ELR (cell line): Measurements from ENCODE around the gene IFNK.

Experiments used
- DNase-seq: peaks from one replicate; pipeline ENCODE4 v3.0.0-alpha.2; 2015; ENCODE audit warnings: low read depth

Gene IFNK, protein sequence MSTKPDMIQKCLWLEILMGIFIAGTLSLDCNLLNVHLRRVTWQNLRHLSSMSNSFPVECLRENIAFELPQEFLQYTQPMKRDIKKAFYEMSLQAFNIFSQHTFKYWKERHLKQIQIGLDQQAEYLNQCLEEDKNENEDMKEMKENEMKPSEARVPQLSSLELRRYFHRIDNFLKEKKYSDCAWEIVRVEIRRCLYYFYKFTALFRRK

DNA sequence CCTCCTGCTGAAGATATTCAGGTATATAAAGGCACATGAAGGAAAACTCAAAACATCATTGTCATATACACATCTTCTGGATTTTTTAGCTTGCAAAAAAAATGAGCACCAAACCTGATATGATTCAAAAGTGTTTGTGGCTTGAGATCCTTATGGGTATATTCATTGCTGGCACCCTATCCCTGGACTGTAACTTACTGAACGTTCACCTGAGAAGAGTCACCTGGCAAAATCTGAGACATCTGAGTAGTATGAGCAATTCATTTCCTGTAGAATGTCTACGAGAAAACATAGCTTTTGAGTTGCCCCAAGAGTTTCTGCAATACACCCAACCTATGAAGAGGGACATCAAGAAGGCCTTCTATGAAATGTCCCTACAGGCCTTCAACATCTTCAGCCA, at the start of gene IFNK:
IFNK (plus strand) TSS at position 55 of the 400 bp plus-strand sequence; CDS start at position 102, 47 bp downstream.
- no peak for DNase-seq

DNA sequence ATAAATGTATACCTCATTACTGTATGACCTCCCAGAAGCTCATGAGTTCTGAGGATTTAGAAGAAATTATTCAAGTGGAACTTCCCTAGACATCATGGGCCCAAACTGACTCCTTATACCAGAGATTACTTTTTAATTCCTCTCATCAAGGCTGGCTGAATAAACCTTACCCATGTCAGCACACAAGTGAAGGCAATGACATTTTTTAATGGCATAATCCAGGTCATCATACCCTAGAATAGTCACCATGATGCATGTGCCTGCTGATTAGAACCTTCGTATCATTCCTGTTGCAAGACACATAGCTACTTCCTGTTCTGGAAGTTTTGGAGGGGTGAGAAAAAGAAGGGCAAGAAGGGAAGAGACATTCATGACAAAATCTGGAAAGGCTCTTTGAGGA, 49.8 kb upstream of the IFNK start:
- DNase-seq, result no peak

DNA sequence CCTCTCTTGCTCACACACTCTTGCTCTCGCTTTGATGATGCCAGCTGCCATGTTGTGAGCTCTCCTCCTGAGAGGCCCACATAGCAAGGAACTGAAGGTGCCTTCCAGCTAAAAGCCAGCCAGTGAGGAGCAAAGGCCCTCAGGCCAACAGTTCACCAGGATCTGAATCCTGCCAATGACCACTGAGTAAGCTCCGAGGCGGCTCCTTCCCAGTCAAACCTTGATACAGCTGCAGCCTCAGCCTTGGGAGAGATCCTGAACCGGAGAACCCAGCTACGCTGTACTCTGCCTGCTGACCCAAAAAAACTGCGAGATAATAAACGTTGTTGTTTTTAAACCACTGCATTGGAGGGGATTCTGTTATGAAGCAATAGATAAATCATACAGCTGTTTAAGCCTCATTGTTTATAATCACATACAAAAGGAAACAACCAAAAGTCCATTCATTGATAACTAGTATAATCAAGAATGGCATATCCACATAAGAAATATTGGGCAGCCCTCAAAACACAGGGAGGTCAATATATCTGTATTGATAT, 49.0 kb upstream of the IFNK start:
- DNase-seq, result no peak

DNA sequence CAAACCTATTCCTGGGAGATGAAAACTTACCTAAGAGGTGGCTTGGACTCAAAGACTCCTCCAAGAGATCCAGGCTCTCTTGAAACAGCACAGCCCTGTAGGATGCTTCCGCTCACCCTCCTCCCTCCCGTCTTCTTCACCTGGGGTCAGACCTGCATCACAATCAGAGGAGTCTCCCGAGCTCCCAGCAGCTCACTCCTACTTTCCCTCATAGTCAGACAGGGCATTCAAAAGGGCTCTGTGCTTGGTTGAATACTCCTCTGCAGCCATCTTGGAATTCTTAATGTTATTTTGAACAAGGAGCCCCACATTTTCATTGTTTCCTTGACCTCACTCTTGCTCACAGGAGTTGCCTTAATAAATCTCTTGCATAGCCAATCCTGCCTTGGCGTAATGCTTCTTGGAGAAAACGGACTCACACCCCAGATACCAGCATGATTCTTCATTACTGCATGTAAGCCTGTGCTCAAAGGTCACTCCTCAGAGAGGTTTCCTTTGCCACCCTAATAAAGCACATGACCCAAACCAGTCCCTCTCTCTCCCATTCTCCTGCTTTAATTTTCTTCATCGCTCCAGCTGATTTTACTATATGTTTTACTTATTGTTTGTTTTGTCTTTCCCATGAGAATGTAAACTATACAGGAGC, 47.1 kb upstream of the IFNK start:
- no peak for DNase-seq

DNA sequence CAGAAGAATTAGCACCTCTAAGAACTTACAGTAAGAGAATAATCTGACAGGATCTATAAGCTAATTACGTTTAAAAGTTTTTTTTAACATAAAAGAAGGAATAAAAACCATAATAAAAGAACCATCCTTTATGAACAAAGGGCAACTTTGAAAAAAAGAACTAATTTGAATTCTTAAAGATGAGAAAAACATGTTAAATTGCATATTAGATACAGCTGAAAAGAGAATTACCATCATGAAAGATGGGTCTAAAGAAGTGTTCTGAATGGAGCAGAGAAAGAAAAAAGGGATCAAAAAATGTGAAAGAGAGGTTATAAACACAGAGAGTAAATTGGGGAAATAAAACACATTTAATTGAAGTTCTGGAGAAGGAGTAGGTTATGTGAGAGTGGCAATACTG, 45.8 kb upstream of the IFNK start:
- DNase-seq, result no peak

DNA sequence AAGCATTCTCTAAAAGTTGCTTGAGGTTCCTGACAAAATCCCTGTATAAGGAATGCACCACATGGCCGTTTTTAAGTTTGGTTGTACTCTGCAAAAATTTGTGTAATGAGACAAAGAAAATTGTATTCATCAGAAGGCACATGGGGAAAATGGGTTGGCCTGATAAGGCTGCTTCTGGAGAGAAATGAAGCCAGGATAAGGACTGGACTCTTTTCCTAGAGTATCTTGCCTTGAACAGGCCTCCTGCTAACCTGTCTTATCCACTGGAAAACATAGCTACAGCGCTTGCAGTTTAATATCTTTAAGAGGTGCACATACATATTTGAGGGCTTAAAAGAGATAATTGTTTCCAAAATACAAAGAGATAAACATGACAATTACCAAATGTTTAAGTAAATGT, 41.4 kb upstream of the IFNK start:
- no peak for DNase-seq

DNA sequence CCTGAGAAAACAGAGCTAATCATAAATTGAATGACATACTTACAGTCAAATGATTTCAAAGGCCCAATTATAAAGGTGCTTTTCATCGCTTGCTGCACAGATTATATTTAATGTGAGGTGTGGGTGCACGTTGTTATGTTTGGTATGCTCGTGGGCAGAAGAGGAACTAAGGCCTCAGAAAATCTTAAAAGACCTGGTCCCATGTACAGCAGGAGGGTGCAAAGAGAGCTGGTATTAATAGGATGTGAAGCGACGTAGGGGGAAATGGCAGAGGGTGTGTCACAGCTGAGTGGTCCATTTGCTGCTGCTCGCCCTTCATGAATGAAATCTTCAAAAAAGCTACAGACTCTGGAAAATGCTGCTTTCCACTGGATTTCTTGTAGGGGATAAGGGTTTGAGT, 40.5 kb upstream of the IFNK start:
- DNase-seq, result no peak

DNA sequence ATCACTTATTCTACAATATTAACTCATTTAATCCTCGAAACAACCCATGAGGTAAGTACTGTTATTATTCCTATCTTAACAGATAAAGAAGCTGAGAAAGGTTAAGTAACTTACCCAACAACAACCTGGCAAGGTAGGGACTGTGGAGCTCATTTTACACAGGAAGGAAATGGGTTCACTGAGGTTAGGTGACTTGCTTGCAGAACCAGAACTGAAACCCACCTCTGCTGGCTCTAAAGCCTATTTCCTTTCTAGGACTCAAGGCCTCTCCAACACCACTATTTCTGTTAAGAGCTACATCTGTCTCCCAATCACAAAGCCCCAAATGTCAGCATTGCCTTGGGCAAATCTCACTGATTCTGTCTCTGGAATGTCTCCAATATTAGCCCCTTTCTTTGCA, 38.9 kb upstream of the IFNK start:
- no peak for DNase-seq

DNA sequence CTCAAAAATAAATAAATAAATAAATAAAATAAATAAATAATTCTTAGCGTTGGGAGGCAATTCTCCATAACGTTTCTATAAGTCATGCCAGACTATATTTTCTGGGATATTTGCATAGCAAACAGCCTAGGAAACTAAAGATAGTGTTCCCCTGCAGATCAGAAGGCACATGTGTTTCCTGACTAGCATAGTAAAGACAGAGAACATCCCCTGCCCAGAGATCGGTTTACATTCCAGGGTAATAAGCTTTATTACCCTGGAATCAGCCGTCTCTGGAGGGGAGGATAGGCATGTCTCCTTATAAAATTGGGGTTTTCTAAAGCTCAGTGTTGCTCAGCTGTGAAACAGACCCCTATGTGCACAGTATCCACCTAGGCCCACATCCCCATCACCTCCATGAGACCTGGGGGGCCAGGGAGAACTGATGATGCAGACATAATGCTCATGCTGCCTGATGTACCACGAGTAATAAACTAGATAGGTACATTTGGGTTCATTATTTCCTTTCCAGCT, 36.9 kb upstream of the IFNK start:
- DNase-seq, result no peak

DNA sequence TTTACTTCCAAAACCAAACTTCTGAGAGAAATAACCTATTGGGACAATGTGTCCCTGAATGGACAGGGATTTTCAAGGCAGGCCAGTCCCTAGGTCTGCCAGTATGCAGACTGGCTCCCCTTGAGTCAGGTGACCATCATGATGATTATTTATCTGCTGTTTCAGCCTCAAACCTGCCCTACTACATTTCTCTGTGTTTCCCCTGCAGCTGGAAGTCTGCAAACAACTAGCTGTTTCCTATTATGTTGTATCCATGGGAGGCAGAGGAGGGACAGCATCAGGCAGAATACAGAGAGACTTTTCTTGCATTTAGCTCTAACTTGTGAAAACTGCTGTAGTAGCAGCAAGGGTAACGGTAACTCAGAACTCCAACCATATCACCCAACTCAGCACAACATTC, 36.2 kb upstream of the IFNK start:
- DNase-seq, result no peak

DNA sequence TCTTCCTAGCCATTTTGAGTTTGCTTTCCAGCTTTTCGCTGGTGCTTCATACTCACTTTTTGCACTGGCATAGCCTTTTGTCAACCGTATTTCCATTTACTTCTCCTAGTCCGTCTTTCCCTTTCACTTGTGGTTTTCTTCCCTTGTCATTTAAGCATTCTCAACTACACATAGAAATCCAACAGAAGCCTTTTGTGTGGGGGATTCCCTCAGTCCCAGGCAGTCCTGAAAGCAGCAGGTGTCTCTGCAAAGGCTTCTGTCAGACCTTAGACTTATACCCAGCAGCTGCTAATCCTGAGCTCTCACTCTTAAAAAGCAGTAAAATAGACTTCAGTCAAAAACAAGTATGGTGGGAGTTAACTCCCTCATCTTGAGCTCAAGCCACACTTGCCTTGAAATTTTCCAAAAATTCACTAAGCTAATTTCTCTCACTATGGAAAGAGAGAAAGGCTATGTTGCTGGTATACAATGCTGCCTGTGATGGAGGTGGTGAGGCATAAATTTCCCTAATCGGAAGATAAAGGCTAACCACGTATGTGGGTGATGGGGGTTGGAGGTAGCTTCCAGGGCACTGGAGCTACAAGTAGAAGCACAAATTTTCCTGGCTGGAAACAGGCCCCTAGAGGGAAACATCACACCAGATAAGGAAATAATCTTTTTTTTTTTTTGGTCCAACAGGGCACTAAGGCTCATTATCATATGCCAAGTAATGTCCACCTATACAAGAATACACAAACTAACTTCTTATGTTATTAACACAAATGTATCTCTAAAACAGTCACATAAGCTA, 34.8 kb upstream of the IFNK start:
- DNase-seq, result peak; percentile 4

DNA sequence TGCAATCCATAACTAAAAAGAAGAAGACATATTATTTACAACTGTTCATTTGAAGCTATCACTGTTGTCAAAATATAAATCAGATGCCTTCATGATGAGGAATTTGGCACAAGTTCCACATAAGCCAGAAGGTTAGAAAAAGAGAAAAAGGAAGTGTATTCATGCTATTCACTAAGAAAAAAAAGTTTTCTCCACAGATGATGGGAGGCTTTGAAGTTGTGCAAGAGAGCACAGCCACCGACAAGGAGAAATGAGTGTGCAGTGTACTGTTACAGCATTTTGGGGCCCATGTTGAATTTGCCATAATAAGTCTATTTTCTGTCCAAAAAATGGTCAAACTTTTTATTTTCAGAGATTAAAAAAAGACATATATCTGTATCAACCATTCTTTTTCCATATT, 32.9 kb upstream of the IFNK start:
- peak; percentile 3 for DNase-seq

DNA sequence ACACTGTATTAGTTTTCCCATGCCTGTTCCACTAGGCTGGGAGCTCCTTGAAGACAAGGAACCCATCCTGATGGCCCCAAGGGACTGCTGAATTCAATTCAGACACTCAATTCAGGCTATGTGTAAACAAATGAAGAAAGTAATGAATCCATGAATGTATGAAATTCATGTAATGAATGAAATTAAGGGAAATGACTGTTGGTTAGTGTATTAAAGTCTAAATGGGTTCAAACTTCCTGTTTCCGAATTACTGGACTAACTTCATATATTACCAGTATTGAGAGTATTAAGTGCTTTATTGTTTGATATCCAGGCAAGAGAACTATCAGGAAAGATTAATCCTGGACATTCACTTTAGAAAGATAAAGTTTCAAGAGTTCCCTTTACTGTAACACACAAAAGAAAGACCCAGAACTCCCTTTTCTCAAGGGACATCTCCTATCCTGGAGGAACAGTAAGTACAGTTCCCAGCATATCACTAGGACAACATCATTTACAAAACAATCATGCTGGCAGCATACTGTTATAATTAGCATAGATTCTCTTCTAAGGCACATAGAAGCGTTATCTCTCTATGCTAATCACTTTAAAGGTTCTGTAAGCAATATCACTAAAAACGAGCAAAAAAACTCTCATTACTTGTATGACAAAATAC, 28.5 kb upstream of the IFNK start:
- no peak for DNase-seq

DNA sequence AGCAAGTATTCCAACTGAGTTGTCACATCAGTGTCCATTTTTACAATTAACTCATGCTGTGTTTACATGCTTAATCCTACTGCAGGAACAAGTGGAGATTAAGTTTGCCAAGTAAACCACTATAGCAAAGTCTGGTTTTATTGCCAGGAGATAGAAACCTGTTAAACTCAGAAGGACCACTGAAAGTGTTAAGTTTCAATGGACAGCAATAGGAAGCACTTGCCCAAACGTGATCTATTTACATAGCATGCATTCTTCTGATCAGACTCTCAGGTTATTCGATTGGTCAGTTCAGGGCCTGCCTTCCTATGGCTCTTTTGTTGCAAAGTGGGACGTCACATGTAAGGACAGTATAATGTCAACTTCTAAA, 28.0 kb upstream of the IFNK start:
- DNase-seq, result no peak

DNA sequence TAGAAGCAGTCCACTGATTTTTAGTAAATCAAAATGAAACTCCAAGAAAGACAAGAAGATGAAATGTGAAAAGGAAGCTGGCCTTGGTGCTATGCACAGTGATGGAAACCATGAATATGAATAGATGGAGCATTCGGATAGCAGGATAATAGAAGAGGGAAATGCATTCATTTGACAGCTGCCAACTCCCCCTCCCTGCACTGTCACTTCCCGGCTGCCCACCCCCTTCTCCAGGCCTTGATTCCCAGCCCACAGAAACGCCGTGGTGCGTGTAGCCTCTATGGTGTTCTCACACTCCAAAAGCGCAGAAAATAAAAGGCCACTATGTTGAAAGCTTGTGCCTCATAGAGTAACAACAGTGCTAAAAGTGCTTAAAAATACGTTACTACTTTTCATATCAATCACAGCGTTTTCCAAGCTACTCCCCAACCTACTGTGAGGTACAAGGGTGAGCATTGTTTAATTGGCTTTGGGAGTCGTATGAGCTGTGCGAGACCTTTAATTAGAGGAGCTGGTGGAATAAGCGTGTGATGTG, 26.1 kb upstream of the IFNK start:
- no peak for DNase-seq

DNA sequence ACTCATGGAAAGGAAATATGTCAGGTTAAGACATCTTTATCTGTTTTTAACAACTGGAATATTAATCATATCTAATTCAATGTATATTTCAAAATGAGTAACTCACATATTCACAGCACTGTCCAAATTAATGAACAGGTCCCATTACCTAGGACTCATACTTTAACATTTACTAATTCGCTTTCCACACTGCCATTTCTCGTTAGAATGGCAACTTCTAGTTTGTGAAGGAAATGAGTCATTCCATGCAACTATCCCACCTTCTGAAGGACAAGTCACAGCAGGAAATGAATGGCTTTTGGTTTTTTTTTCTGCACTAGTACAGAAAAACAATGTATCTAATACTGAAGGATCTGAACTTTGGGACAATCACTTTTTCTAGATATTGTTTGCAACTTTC, 24.6 kb upstream of the IFNK start:
- DNase-seq, result peak; percentile 77

DNA sequence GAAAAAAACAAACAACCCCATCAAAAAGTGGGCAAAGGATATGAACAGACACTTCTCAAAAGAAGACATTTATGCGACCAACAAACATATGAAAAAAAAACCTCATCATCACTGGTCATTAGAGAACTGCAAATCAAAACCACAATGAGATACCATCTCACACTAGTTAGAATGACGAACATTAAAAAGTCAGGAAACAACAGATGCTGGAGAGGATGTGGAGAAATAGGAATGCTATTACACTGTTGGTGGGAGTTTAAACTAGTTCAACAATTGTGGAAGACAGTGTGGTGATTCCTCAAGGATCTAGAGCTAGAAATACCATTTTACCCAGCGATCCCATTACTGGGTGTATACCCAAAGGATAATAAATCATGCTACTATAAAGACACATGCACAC, 23.2 kb upstream of the IFNK start:
- peak; percentile 8 for DNase-seq

DNA sequence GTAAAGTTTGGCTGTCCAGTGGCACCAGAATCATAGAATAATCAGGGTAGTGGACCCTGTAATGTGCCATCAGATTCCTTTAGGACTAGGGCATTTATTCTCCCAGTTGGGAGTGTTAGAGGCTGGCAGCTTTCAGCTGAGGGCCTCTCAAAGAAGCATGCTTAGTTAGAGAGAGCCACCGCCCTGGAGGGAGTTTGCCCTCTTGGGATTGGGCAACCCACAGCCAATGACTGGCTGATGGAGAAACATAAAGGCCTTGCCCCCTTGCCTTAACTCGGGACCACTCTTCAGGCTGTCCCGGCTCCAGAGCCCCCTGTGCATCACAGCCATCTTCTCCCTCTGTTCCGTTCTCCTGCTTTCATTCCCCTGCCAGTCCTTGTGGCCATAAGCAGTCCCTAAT, 20.5 kb upstream of the IFNK start:
- DNase-seq, result no peak

DNA sequence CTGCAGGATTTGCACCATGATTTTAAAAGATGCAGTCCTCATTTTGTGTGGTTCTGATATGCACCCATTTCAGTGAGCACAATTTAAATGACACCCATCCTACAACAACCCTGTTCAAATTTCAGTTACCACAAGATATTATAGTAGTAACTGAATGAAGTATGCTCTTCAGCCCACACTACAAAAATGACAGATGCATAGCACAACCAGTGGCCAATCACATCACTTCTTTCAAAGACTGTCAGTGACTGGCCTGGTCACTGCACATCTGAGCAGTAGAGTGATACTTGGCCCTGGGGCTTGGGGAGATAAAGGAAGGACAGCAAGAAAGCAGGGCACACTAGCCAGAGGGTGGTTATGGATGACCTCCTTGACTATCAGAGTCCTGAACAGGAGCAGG, 19.8 kb upstream of the IFNK start:
- DNase-seq, result no peak

DNA sequence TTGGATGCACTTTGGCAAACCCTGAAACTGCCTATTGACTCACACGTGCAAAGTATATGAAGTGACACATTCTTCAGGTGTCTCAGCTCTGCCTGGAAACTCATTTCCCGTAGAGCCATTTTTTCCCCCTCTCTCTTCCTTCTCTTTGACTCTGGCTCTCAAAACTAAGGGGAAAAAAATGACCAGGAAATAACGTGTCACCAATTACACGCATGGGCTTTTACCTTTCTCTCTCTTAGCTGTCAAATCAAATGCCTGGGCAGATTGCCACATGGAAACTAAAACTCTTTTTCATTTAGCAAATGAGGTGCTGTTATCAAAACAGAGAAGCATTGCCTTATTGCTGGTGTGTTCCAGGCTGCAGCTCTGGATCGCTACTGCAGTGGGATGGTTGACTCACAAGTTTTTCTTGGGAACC, 18.3 kb upstream of the IFNK start:
- DNase-seq, result peak; percentile 57

DNA sequence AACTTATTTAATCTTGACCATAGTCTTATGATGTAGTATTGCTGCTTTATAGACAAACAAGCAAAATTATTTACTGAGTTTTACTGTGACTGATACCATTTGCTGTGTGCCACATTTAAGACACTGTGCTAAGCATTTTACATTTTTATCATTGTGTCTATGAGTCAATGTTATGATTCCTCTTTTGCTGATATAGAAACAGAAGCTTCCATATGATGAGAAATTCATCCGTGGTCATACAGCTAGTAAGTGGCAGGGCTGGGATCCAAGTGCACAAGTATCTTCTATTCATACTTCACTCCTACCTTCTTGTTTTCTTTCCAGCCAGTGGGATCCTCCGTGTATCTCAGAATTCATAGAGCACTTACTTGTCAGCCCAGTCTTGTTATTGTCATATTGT, 17.1 kb upstream of the IFNK start:
- DNase-seq, result no peak

DNA sequence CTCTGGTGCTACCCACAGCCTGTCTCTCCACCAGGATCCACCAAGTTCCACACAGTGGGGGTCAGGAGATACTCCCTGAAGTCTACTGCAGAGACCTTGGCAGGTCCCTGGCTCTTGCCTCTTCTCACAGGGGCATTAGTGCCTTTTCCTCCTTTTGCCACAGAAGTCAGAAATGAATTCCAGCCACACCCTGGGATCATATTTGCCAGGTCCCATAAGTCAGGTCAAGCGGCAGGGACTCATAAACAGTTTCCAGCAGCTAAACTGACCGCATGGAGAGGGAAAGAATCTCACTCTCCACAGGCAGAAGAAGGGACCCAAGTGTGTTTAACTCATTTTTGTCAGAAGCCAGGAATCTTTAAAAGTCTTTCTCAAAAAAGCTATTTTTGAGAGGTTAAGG, 13.3 kb upstream of the IFNK start:
- no peak for DNase-seq
